Tibial artery (tissue), 4 donors: ENCODE data around the gene HSD11B1L.

Source experiments
- DNase-seq, 2 donors: peaks; one replicate each; pipeline ENCODE4 v3.0.0-alpha.2; 2019
- H3K27ac ChIP-seq, 2 donors: fragments of 200-600 bp; sonication (generic) in 1 of 2; 1 replicate in 1 of 2; 2 replicates in 1 of 2; pipeline ENCODE4 v1.5.1; 2018 to 2019; ENCODE audit warnings: mild to moderate bottlenecking in 1 of 2
- H3K27me3 ChIP-seq, 2 donors: fragments of 200-600 bp; sonication (generic) in 1 of 2; one replicate each; pipeline versions ENCODE4 v1.5.1 to v1.6.0; 2016 to 2019
- H3K36me3 ChIP-seq, 3 donors: fragments of 200-600 bp; sonication (generic) in 2 of 3; one replicate each; pipeline ENCODE4 v1.5.1; 2016 to 2019; ENCODE audit warnings: mild to moderate bottlenecking in 2 of 3
- H3K4me1 ChIP-seq, 4 donors: fragments of 200-600 bp; sonication (generic) in 2 of 4; 1 replicate in 3 of 4; 2 replicates in 1 of 4; pipeline ENCODE4 v1.5.1; 2016 to 2019
- H3K4me3 ChIP-seq, 2 donors: fragments of 200-600 bp; sonication (generic) in 1 of 2; 1 replicate in 1 of 2; 2 replicates in 1 of 2; pipeline ENCODE4 v1.5.1; 2018 to 2019; ENCODE audit warnings: mild to moderate bottlenecking in 2 of 2
- H3K9me3 ChIP-seq, 3 donors: fragments of 200-600 bp; sonication (generic) in 1 of 3; one replicate each; pipeline ENCODE4 v1.5.1; 2016 to 2019
- CTCF ChIP-seq, 2 experiments: fragments of 200-600 bp in 1 of 2; fragments of 450-650 bp in 1 of 2; IDR thresholded peaks; one replicate each; pipeline ENCODE4 v1.5.1; 2017 to 2019; ENCODE audit warnings: antibody characterized with exemption in 2 of 2, mild to moderate bottlenecking in 1 of 2, moderate library complexity in 1 of 2
- intact Hi-C: fragments of 100-400 bp; cut with DNase I; formaldehyde crosslinking; loops from one replicate; pipeline ENCODE4 v1.15.0; 2023; ENCODE audit warnings: low total_unique reads

Gene HSD11B1L

GRCh38 chr19:5717215-5717935, 36.5 kb downstream of the HSD11B1L start:
- Histone ChIP-seq H3K4me3 (no peak overlapping the region), H3K36me3 (peaks cover 10 to 24% (median 17%) of the 10 kb centered on the region in 3 donors), H3K9me3 (no peaks in the 10 kb centered on the region), H3K4me1 (peaks cover 0 to 31% (median 21%) of the 10 kb centered on the region in 4 donors), H3K27me3 (no peaks in the 10 kb centered on the region), H3K27ac (no peak overlapping the region)
- intact Hi-C loops = no loop called here
- no peak for DNase-seq
- TF ChIP-seq CTCF (IDR thresholded peaks at IDR 0.05) = no peak

GRCh38 chr19:5718037-5718578, 37.3 kb downstream of the HSD11B1L start:
- H3K4me1 ChIP-seq = peaks cover 0 to 31% (median 21%) of the 10 kb centered on the region in 4 donors
- TF ChIP-seq CTCF (IDR thresholded peaks at IDR 0.05) = no peak
- peaks cover 3 to 17% (median 9%) of the 10 kb centered on the region in 3 donors for H3K36me3 ChIP-seq
- peak overlapping the region in 1 of 2 donors; percentile 94 for H3K4me3 ChIP-seq
- H3K27ac ChIP-seq = no peak overlapping the region
- DNase-seq = no peak
- intact Hi-C loops = no loop called here
- no peaks in the 10 kb centered on the region for H3K9me3 ChIP-seq
- H3K27me3 ChIP-seq = no peaks in the 10 kb centered on the region

GRCh38 chr19:5718579-5719273, 37.9 kb downstream of the HSD11B1L start:
- Histone ChIP-seq H3K4me3 (peak overlapping the region; percentile 73 to 94), H3K9me3 (no peaks in the 10 kb centered on the region), H3K27ac (peak overlapping the region; percentile 93 to 97), H3K36me3 (peaks cover 0 to 11% (median 3%) of the 10 kb centered on the region in 3 donors), H3K4me1 (peaks cover 0 to 31% (median 21%) of the 10 kb centered on the region in 4 donors), H3K27me3 (no peaks in the 10 kb centered on the region)
- DNase-seq = no peak
- no peak for TF ChIP-seq CTCF (IDR thresholded peaks at IDR 0.05)
- intact Hi-C loops = no loop called here

GRCh38 chr19:5719274-5719960, 38.6 kb downstream of the HSD11B1L start:
- Histone ChIP-seq H3K9me3 (no peaks in the 10 kb centered on the region), H3K36me3 (peaks cover 0 to 6% (median 0%) of the 10 kb centered on the region in 3 donors), H3K27me3 (no peaks in the 10 kb centered on the region)

More at GRCh38 chr19:5719274-5719960, 38.6 kb downstream of the HSD11B1L start:
- Histone ChIP-seq H3K27ac (peak overlapping the region; percentile 93 to 97), H3K4me3 (peak overlapping the region; percentile 73 to 94), H3K4me1 (peaks cover 0 to 31% (median 21%) of the 10 kb centered on the region in 4 donors)
- intact Hi-C loops = no loop called here
- TF ChIP-seq CTCF (IDR thresholded peaks at IDR 0.05) = no peak
- DNase-seq = no peak
